Erythroblast (primary cell): ENCODE results near the gene CDT1.
A peak's percentile ranks its signal among the peaks of the same experiment; 100 is the strongest.

ENCODE experiments used
- DNase-seq, 2 experiments: peaks; one replicate each; lab custom pipeline; 2025; lab: John Stamatoyannopoulos, UW
- GATA1 ChIP-seq: IDR thresholded peaks from 2 replicates; pipeline ENCODE4 v1.6.1; 2011; ENCODE audit warnings: low read depth, mild to moderate bottlenecking, control low read depth, low read length, moderate library complexity
- POLR2A ChIP-seq: IDR thresholded peaks from 2 replicates; pipeline ENCODE4 v1.6.1; 2011; ENCODE audit warnings: mild to moderate bottlenecking, low read length

Gene CDT1

DNA sequence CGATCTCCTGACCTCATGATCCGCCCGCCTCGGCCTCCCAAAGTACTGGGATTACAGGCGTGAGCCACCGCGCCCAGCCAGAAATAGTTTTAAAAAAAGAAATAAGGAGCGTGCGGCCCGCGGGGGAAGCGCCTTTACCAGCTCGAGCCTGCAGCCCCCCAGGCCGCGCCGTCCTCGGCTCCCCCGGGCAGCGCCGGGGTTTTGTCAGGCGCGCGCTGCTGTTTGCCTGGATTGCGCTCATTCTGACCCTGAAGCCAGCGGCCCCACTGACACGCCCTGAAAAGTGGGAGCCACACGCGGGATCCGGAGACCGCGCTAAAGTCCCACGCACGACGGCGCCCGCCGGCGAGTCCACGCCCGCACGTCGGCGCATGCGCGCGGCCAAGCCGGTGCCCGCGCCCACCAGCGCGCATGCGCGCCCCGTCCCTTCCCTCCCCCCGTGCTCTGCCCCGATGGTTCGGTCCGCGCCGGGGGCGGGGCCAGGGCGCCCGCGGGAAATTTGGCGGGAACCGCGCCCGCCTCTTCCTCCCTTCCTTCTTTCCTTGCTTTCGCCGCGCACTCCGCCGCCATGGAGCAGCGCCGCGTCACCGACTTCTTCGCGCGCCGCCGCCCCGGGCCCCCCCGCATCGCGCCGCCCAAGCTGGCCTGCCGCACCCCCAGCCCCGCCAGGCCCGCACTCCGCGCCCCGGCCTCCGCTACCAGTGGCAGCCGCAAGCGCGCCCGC is at the start of gene CDT1:
CDT1 (plus strand) TSS at position 526 of the 724 bp plus-strand sequence; CDS start at position 569, 43 bp downstream.
- TF ChIP-seq GATA1 (no peak), POLR2A (peak; percentile 81)

DNA sequence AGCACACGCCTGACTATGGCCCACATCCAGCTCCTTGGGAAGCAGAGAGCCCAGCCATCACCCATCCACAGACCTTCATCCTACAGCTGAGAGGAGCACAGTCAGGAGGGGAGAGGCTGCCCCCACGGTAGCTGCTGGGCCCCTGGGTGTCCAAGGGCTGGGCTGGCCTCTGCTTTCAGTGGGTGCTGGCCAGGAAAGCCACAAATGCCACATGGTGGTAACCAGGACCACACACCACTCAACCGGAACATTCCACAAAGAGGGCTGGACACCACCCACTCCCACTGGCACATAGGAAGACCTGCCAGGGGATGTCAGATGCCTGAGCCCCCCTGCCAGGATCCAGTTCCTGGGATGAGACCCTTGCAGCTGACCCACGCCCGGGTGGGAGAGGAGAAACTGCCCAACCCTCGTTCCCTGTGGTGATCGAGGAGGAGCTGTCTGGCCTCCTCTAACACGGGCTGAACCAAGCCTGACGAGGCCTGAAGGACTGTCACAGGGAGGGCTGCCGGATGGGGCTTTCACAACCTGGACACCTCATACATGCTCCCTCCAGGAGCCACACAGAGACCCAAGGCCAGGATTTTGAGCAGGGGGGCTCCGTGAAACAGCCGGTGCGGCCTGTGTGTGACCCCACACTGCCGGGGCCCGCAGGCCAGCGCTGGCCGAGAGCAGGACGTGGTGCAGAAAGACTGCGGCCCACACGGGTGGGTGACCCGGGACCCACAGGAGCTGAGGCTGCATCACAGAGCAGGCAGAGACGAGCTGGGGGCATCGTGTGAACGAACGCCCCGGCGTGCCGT is 49.3 kb upstream of the CDT1 start:
- no peak for DNase-seq
- no peak for TF ChIP-seq POLR2A
- TF ChIP-seq GATA1 = no peak

More for the DNA sequence above, at the start of gene CDT1:
- DNase-seq = peak; percentile 91 to 95

DNA sequence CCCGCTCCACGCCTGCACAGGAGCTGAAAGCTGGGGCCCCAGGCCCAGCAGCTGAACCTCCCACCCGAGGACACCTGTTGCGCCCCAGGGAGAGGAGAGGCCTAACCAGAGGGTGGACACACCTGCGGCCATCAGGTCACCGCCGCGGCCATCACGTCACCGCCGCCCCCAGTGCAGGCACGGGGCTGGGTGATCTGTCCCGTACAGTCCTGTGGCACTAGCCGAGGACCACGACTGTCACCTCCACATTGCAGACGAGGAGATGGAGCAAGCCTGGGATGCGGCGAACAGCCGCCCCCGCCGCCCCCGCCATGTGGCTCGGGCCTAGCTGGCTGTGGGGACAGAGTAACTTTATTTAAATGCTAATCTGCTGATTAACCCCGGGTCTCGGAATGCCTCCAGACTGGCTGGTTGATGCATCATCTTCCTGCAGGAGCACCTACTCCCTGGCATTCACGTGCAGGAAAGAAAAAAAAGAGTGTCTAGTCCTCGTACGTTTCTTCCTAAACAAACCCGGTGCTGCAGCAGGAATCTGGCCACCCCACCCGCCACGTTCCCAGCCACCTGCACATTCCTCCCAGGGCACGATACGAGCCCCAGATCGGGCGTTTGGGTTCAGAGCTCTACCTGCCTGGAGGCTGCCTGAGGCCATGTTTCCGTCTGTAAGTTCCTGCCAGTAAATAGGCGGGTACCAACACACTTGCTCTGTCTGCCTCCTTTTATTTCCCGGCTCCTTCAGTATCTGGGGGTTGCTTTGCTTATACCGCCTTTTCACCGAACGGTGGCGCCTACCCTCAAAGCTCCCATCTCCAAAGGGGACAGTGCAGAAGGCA is 48.5 kb upstream of the CDT1 start:
- TF ChIP-seq GATA1 = no peak
- TF ChIP-seq POLR2A = no peak
- peak; percentile 18 to 38 for DNase-seq

DNA sequence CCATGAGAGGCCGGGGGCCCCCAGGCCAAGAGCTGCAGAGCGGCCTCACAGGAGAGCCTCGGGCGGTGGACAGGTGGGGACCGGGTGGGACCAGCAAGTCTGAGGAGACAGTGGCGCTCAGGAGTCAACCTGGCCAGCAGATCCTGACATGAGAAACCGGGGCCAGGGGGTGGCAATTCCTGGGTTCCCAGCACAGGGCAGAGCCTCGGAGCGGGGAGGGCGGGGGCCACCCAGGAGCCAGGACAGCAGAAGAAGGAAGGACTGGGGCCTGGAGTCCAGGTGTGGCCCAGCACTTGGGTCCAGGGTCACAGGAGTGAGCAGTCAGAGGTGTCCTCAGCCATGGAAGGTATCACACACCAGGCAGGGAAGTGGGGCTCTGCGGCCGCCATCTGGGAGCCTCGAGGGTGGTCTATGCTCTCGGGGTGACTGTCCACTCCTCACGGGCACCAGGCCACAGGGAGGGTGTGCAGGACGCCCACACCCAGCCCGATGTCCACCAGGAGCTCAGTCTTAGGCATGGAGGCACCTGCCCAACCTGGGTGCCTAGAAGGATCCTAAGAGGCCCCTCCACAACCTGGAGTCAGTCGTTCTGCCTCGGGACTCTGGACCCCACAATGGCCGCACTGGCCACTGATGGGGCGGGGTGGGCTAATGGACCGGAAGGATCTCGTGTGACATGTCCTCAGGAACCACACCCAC is 47.7 kb upstream of the CDT1 start:
- TF ChIP-seq POLR2A (no peak), GATA1 (no peak)
- DNase-seq = no peak

DNA sequence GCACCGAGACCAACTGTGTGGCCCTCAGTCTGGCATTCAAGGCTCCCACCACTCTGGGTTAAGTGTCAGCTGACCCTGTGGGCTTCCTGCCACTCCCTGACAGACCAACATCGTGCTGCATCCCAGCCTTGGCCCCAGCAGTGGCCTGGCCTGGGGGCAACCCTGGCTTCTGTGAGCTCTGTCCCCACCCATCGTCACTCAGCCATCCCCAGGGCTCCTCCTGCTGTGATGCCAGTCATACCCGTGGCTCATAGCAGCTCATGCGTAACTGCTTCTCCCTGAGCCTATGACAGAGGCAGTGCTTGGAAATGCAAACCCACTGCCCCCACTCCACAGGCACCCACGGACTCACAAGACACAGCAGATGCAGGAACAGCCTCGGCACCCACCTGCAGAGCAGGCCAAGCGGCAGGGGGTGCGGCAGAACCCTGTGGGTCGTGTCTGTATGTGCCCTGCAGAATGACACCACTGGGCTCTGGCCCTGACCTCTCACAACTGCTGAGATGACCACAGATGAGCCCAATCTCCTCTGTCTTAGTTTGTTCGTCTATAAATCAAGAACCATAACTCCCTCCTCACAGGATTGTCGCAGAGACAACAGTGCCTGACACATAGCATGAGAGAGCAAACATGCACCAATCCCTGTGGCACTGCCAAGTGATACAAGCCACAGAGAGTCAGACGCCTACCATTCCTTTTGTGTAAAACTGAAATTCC is 45.2 kb upstream of the CDT1 start:
- DNase-seq = no peak
- TF ChIP-seq GATA1 (no peak), POLR2A (no peak)

DNA sequence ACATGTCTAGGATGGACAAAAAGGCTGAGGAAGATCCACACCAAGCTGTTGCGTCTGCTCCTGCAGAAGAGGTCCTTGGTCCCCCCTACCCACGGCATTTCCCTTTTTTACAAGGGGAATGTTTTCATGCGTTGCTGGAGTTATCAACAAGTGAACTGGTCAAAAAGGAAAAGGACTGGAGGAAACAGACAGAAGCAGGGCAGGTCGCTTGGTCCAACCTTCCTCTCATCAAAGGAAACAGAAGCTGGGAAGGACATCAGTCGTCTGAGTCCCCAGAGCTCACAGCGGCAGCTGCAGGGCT is 44.7 kb upstream of the CDT1 start:
- DNase-seq = no peak
- TF ChIP-seq GATA1 (no peak), POLR2A (no peak)

DNA sequence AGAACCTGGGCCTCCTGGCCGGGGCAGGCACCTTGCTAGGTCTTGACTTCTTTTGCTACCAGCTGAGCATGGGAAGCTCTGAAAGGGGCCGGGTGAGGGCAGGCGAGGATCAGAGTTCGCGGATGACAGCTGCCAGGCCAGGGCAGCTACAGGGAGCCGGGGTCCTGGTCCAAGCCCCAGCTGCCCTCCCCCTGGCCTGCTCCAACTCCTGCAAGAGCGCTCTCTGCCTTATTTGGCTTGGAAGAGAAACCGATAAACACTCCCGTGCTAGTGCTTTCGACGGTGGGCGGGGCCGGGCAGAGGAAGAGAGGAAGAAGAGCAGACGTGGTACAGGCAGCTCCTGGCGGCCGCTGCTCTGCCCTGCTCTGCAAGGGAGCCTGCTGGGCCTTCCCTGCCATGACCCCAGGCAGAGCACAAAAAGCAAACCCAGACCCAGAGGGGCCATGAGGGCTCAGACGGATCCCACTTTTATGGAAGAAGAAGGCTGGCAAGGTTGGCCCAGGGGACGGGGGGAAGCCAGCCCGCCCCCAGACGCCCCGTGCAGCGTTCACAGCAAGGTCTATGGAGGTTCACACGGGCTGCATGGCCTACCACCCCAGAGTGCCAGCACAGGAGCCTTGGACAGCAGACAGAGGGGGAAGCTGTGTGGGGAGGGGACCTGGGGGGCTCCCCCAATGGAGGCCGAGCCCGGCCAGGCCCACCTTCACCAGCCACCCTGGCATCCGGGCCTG is 44.2 kb upstream of the CDT1 start:
- DNase-seq = peak; percentile 55 to 71
- TF ChIP-seq GATA1 (no peak), POLR2A (no peak)

DNA sequence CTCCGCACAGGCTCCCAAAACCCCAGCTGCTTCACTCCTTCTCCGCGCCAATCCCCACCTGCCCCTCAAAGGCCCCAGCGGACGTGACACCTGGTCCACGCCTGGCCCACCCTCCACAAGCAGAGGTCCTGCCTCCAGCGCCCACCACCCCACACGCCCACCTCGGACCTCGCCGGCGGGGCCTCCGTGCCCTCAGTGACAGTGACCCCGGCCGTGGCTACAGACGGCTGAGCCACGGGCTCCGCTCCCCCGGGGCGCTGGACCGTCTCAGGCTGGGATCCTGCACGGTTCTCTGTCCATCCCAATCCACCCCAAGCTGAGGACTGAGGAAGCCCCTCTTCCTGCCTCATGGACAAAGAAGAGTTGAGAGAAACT is 43.6 kb upstream of the CDT1 start:
- no peak for TF ChIP-seq GATA1
- no peak for TF ChIP-seq POLR2A
- DNase-seq = no peak

DNA sequence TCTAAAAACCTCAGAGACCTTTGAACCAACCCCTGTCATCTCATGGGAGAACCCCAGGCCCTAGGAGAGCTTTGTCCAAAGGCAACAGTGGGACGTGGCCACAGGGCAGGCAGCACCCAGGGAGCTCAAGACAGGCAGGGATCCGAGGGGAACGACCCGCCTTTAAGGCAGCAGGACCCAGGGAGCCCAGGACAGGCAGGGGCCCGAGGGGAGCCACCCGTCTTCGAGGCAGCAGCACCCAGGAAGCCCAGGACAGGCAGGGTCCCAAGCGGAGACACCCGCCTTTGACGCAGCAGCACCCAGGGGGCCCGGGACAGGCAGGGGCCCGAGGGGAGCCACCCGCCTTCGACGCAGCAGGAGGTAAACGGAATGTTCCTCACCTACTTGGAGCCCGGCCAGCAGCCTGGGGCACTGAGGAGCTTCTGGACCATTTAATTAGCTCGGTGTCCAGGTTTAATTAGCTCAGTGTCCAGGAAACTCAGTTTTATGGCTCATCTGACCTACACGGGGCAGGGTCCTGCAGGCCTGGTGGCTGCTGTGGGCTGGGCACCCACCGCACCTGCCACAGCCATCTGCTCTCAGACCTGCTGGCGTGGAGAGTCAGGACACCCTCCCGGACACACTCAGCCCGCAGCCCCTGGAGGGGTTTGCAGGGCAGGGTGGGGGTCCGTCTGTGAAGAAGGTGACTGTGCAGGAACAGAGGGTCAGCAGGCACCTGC is 43.0 kb upstream of the CDT1 start:
- DNase-seq = no peak
- TF ChIP-seq GATA1 = no peak
- no peak for TF ChIP-seq POLR2A

DNA sequence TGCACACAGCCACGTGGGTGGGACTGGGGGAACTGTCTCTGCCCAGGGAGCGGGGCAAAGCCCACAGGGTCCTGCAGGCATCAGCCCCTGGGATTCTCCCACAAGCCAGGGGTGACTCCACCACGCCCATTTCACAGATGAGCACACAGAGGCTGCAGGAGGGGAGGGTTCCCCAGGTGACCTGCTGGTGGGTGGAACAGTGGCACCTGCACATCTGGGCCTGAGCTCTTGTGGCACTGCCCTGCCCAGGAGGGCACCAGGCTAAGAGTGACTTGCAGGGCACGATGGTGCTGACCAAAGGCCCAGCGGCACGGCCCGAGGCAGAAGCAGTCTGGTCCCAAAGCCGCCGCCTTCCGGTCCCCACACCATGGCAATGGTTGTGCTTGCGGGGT is 42.5 kb upstream of the CDT1 start:
- TF ChIP-seq GATA1 (no peak), POLR2A (no peak)

DNA sequence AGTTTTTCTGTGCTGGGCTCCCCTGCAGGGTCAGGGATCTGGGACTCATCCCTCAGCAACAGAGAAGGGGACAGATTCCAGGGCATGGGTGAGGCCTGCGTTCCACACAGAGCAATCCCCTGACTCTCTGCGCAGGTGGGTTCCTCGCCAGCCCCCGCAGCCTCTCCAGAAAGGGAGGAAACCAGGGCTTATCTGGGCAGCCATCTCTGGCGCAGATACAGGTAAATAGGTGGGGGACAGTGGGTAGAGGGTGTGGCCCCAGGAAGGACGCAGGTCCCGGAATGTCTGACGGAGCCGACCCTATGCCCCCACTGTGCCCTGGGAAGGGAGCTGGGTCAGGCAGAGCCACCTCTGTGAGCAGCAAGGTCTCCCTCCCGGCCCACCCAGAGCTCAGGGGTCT is 41.8 kb upstream of the CDT1 start:
- TF ChIP-seq POLR2A = no peak
- TF ChIP-seq GATA1 = no peak
- no peak for DNase-seq

More for the DNA sequence above, 42.5 kb upstream of the CDT1 start:
- no peak for DNase-seq

DNA sequence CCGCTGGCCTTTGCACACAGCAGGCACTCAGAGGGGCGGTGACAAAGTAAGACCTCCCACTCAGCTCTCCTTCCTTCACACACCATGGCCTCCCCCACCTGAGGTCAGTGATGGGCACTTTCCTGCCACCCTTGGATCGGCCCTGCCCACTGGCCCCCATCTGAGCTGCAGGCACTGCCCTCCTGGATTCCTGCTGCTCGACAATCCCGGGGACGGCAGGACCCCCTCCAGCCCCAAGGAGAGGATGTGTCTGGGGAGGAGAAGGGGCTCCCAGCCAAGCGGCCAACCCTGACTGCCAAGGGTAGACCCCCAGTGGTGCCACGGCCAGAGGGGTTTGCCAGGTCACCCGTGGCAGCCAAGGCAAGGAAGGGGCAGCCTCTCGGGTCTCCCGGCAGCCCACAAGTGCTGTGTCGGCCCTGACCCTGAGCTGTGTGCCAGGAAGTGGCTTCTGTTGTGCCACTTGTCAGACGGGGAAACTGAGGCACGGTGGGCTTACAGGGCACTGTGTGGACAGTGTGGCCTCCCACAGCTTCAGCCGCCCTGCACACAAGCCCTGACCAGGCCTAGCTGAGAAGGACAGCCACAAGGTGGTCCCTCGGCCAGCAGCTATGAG is 41.2 kb upstream of the CDT1 start:
- DNase-seq = no peak
- no peak for TF ChIP-seq GATA1
- TF ChIP-seq POLR2A = no peak
